SK-N-MC (cell line): ENCODE measurements around the gene CRYBG2.

Experiments used
- EZH2 ChIP-seq: fragments of 200-600 bp; sonication (generic); IDR thresholded peaks from one replicate; pipeline ENCODE4 v1.6.1; 2017; ENCODE audit warnings: antibody characterized with exemption
- FOXP2 ChIP-seq: optimal IDR thresholded peaks from 2 replicates; pipeline ENCODE3; 2011; ENCODE audit warnings: mild to moderate bottlenecking, moderate library complexity; ENCODE audit not compliant: insufficient read depth; ENCODE audit errors: extremely low read length, control extremely low read depth
- POLR2AphosphoS5 ChIP-seq: IDR thresholded peaks from 2 replicates; pipeline ENCODE4 v1.6.1; 2012; ENCODE audit warnings: mild to moderate bottlenecking, low read depth, low read length, borderline replicate concordance

DNA sequence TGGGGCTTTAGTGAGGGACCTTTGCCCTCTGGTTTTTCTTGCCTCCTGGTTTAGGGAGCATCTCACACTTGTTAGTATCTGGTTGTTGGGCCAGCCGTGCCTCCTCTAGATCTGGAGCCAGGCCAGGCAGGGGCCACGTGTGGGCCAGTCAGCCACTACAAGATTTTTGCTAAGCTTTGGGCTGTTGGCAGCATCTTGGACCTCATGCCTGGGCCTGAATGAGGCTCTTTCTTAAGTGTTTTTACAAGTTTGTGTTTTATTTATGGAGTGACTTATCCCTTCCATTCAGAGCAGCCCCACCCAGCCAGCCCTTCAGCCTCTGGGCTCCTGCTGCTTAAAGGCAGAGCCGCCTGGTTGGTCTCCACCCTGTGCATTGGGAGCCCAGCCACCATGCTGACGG lies 75.6 kb downstream of the CRYBG2 start:
- no peak for TF ChIP-seq POLR2AphosphoS5
- no peak for TF ChIP-seq EZH2
- TF ChIP-seq FOXP2 = no peak
